Caki2 (cell line): ENCODE measurements around the gene VCL. TPM values are rescaled to one million over a fixed set of nuclear protein-coding genes. Genes with fewer than 3 reads are reported as not detected.
A peak's percentile ranks its signal among the peaks of the same experiment; 100 is the strongest.
"Not testable (repeated sequence)": the region's sequence is repeated elsewhere in the genome, so short reads cannot be mapped to it uniquely, and the experiment has no call there.

Source experiments
- DNase-seq: peaks from one replicate; pipeline ENCODE4 v3.0.0-alpha.2; 2015; ENCODE audit warnings: low read depth
- in situ Hi-C: cut with HindIII; loops from 2 replicates; pipeline ENCODE4 v1.10.0; 2016; ENCODE audit warnings: low sequenced_read_pairs, low pct_unique_long_range_greater_than_20kb, mixed read lengths
- total RNA-seq: library from RNA; depleted of rRNA; stranded (reverse); fragments of >200 nt; shearing (Covaris generic); gene quantifications from 2 replicates; pipeline ENCODE4 v1.2.3, GENCODE V29; 2014; ENCODE audit warnings: low replicate concordance; rRNA removed

Gene VCL
- 95.8 and 96.6 TPM in 2 replicates for total RNA-seq

GRCh38 chr10:73997787-73998622 is at the start of gene VCL:
Gene VCL (plus strand): TSS chr10:73998116. CDS start chr10:73998208, 92 bp downstream.
- peak; percentile 99 for DNase-seq
- in situ Hi-C loops = no loop called here

GRCh38 chr10:73948947-73949633 is 48.8 kb upstream of the VCL start:
- no peak for DNase-seq
- in situ Hi-C loops = no loop called here

- in situ Hi-C loops = no loop called here
- no peak for DNase-seq
Observed at GRCh38 chr10:73950155-73950948, 47.6 kb upstream of the VCL start.

GRCh38 chr10:73953665-73954064 is 44.3 kb upstream of the VCL start:
- no peak for DNase-seq

GRCh38 chr10:73954737-73955136 is 43.2 kb upstream of the VCL start:
- in situ Hi-C loops = no loop called here

More at GRCh38 chr10:73953665-73954064, 44.3 kb upstream of the VCL start:
- in situ Hi-C loops = no loop called here

DNA sequence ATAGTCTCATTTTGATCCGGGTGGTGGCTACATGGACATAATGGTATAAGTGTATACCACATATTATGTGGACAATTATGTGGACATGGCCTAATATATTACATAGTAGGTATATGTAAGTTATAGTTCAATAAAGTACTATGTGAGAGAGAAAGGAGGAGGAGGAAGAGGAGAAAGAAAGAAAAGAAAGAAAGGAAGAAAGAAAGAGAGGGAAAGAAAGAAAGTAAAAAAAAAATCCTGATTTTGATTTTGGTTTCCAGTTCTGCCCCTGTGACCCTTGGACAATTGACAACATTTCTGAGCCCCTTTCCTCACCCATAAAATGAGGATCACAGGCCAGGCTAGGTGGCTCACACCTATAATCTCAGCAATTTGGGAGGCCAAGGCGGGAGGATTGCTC is 42.2 kb upstream of the VCL start:
- DNase-seq = no peak
- in situ Hi-C loops = no loop called here

More at GRCh38 chr10:73954737-73955136, 43.2 kb upstream of the VCL start:
- DNase-seq = no peak

GRCh38 chr10:73956476-73957359 is 41.2 kb upstream of the VCL start:
- in situ Hi-C loops = no loop called here
- peak; percentile 84 for DNase-seq

DNA sequence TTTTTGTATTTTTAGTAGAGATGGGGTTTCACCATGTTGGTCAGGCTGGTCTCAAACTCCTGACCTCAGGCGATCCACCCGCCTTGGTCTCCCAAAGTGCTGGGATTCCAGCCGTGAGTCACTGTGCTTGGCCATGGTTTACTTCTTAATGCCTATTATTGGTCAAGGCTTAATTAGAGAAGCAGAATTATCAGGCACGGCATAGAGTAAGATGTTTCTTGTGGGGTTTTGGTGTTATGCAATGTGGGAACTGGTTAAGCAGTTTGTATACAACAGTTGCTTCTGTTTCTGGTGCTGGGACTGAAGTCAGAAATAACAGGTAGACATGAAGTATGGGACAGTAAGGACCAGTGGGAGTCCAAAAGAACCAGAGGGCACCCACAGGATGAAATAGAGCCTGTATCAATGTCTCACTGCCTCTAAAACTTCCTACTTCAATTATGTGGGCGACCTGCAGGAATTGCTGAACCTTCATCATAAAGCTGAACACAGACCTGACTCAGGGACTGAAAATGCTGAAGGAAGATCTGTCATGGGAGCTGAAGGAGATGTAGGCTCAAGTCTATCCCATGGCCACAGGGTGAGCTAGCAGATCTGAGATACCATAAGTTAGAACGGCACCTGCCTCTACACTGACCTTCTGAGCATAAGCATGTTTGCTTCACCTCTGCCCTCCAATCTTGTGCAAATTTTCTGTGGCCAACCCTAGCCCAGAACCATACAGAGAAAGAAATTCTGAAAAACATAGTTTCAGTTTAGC is 38.3 kb upstream of the VCL start:
- no peak for DNase-seq
- in situ Hi-C loops = no loop called here

- in situ Hi-C loops = no loop called here
- DNase-seq = no peak
Observed at GRCh38 chr10:73962386-73962785, 35.5 kb upstream of the VCL start.

DNA sequence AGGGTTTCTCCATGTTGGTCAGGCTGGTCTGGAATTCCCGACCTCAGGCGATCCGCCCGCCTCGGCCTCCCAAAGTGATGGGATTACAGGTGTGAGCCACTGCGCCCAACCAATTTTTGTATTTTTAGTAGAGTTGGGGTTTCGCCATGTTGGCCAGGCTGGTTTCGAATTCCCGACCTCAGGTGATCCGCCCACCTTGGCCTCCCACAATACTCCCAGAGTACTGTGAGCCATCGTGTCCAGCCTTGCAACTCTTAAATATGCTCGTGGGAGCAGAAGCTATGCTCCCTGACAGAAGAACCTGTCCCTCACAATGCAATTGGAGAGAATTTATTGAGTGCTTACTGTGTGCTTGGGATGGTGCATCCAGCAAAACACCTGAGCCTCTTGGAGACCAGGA is 34.4 kb upstream of the VCL start:
- in situ Hi-C loops = not testable (repeated sequence)

DNA sequence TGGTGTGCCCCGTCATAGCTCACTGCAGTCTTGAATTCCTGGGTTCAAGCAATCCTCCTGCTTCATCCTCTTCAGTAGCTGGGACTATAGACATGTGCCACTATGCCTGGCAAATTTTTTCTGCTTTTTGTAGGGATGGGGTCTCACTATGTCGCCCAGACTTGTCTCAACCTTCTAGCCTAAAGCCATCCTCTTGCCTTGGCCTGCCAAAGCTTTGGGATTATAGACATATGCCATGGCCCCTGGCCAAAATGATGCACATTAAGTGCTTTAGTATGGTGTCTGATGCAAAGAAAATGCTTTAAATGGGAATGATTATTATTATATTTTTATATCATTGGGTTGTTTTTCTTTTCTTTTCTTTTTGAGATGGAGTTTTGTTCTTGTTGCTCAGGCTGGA is 33.2 kb upstream of the VCL start:
- in situ Hi-C loops = no loop called here
- no peak for DNase-seq

More for the DNA sequence above, 34.4 kb upstream of the VCL start:
- DNase-seq = not testable (repeated sequence)

DNA sequence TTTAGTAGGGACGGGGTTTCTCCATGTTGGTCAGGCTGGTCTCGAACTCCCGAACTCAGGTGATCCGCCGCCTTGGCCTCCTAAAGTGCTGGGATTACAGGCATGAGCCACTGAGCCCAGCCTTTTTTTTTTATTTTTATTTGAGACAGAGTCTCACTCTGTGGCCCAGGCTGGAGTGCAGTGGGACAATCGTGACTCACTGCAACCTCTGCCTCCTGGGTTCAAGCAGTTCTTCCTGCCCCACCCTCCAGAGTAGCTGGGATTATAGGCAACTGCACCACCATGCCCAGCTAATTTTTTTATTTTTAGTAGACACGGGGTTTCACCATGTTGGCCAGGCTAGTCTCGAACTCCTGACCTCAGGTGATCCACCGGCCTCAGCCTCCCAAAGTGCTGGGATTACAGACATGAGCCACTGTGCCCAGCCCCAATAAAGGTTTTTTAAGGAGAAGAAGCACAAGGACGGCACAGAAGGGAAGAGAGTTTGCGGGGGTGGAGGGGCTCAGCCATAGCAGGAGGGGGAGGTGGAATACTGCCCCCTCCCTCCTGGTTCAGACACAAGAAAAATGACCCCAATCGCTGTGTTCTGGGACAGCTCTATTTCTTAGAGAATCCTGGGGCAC is 32.5 kb upstream of the VCL start:
- DNase-seq, in situ Hi-C loops: not testable (repeated sequence)

- peak; percentile 99 for DNase-seq
- in situ Hi-C loops = no loop called here
Observed at GRCh38 chr10:73965890-73966768, 31.8 kb upstream of the VCL start.

GRCh38 chr10:73967022-73967429 is 30.9 kb upstream of the VCL start:
- no peak for DNase-seq
- in situ Hi-C loops = no loop called here

DNA sequence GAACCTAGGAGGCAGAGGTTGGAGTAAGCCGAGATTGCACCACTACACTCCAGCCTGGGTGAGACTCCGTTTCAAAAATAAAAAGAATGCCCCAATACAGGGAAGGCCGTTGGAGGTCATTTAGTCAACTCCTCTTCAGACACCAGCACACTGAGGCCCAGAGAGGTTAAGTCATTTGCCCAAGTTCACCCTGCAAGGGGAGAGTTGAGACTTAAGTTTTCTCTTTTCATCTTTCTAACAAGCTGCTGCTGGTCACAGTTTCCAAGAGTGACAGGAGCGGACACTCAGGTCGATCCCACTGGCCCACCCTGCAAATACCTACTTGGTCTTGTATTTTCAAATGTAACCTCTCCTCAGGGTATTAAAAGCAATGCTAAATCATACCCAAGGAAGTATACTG is 30.4 kb upstream of the VCL start:
- in situ Hi-C loops = no loop called here
- DNase-seq = no peak

- in situ Hi-C loops = no loop called here
- no peak for DNase-seq
Observed at GRCh38 chr10:73968098-73968521, 29.8 kb upstream of the VCL start.
